GM23338 (cell line): ENCODE data around the gene NEK7. TPM values are rescaled to one million over a fixed set of nuclear protein-coding genes. Genes with fewer than 3 reads are reported as not detected.

Experiments used
- ATAC-seq: fragments of 200-7000 bp; cut with Tn5 transposase; 3 replicates; pipeline ENCODE4 v1.9.1; 2020
- DNase-seq: peaks from one replicate; pipeline ENCODE4 v3.0.0-alpha.2; 2015; ENCODE audit warnings: low spot score
- H2AFZ ChIP-seq: fragments of 200-600 bp; sonication (generic); 2 replicates; pipeline ENCODE4 v1.8.0; 2016; ENCODE audit warnings: antibody characterized with exemption, mild to moderate bottlenecking, moderate library complexity
- H3F3A ChIP-seq: fragments of 200-600 bp; sonication (generic); replicated peaks from 2 replicates; pipeline ENCODE4 v1.8.0; 2017; ENCODE audit warnings: antibody characterized with exemption, mixed run types, low read depth
- H3K27ac ChIP-seq: fragments of 200-600 bp; sonication (generic); 2 replicates; pipeline ENCODE4 v1.6.1; 2016; ENCODE audit warnings: low read depth
- H3K27me3 ChIP-seq: fragments of 200-600 bp; sonication (generic); 2 replicates; pipeline ENCODE4 v1.8.0; 2016; ENCODE audit warnings: mild to moderate bottlenecking, mixed run types, moderate library complexity; ENCODE audit not compliant: insufficient read depth
- H3K36me3 ChIP-seq: fragments of 200-600 bp; sonication (generic); 2 replicates; pipeline ENCODE4 v1.8.0; 2016; ENCODE audit warnings: mild to moderate bottlenecking; ENCODE audit not compliant: insufficient read depth
- H3K4me1 ChIP-seq: fragments of 200-600 bp; sonication (generic); 2 replicates; pipeline ENCODE4 v1.8.0; 2016; ENCODE audit warnings: mild to moderate bottlenecking, moderate library complexity; ENCODE audit not compliant: insufficient read depth
- H3K4me2 ChIP-seq: fragments of 200-600 bp; sonication (generic); 2 replicates; pipeline ENCODE4 v1.7.1; 2017; ENCODE audit warnings: mixed run types
- H3K4me3 ChIP-seq: fragments of 200-600 bp; sonication (generic); 2 replicates; pipeline ENCODE4 v1.6.1; 2016; ENCODE audit warnings: mixed run types
- H3K79me2 ChIP-seq: fragments of 200-600 bp; sonication (generic); replicated peaks from 2 replicates; pipeline ENCODE4 v1.8.0; 2017; ENCODE audit warnings: mild to moderate bottlenecking; ENCODE audit not compliant: insufficient read depth
- H3K9me2 ChIP-seq: fragments of 200-600 bp; sonication (generic); 2 replicates; pipeline ENCODE4 v1.8.0; 2017; ENCODE audit not compliant: insufficient read depth
- H4K20me1 ChIP-seq: fragments of 200-600 bp; sonication (generic); replicated peaks from 2 replicates; pipeline ENCODE4 v1.8.0; 2017; ENCODE audit warnings: mild to moderate bottlenecking; ENCODE audit not compliant: insufficient read depth
- H3K27ac Mint-ChIP-seq: 2 replicates; pipeline ENCODE4 v1.8.0; 2020; ENCODE audit warnings: inconsistent platforms, mild to moderate bottlenecking, moderate library complexity, mixed read lengths
- H3K27me3 Mint-ChIP-seq: 3 replicates; pipeline ENCODE4 v1.8.0; 2022; ENCODE audit warnings: low read depth, mild to moderate bottlenecking, moderate library complexity, mixed read lengths, inconsistent platforms; ENCODE audit not compliant: insufficient read depth, poor library complexity
- H3K36me3 Mint-ChIP-seq: 3 replicates; pipeline ENCODE4 v1.8.0; 2021; ENCODE audit warnings: low read depth, mild to moderate bottlenecking, inconsistent platforms, moderate library complexity, mixed read lengths
- H3K4me1 Mint-ChIP-seq: 3 replicates; pipeline ENCODE4 v1.8.0; 2020; ENCODE audit warnings: mild to moderate bottlenecking, inconsistent platforms, mixed read lengths
- H3K4me3 Mint-ChIP-seq: 3 replicates; pipeline ENCODE4 v1.8.0; 2021; ENCODE audit warnings: moderate library complexity, mild to moderate bottlenecking, inconsistent platforms, mixed read lengths
- H3K9me3 Mint-ChIP-seq: 3 replicates; pipeline ENCODE4 v1.8.0; 2020; ENCODE audit warnings: moderate library complexity, mild to moderate bottlenecking, inconsistent platforms, mixed read lengths
- CREB1 ChIP-seq: fragments of 250-450 bp; sonication (Bioruptor Pico); IDR thresholded peaks from 2 replicates; pipeline ENCODE4 v1.5.0; 2020; ENCODE audit warnings: low read depth, mild to moderate bottlenecking, moderate library complexity
- EZH2 ChIP-seq: fragments of 200-600 bp; sonication (generic); IDR thresholded peaks from one replicate; pipeline ENCODE4 v1.8.0; 2017; ENCODE audit warnings: antibody characterized with exemption, mild to moderate bottlenecking, low read depth; ENCODE audit not compliant: unreplicated experiment
- EZH2phosphoT487 ChIP-seq: fragments of 200-600 bp; sonication (generic); IDR thresholded peaks from one replicate; pipeline ENCODE4 v1.8.1; 2018; ENCODE audit warnings: antibody characterized with exemption; ENCODE audit not compliant: unreplicated experiment
- JUNB ChIP-seq: IDR thresholded peaks from one replicate; pipeline ENCODE4 v1.6.1; 2016; ENCODE audit warnings: antibody characterized with exemption; ENCODE audit not compliant: unreplicated experiment
- NANOG ChIP-seq: IDR thresholded peaks from 2 replicates; pipeline ENCODE4 v1.6.1; 2016; ENCODE audit warnings: antibody characterized with exemption, borderline replicate concordance
- STAT1 ChIP-seq: IDR thresholded peaks from one replicate; pipeline ENCODE4 v1.6.1; 2016; ENCODE audit warnings: antibody characterized with exemption; ENCODE audit not compliant: unreplicated experiment
- ZNF114 ChIP-seq: fragments of 250-450 bp; sonication (Bioruptor Pico); IDR thresholded peaks from 2 replicates; pipeline ENCODE4 v1.5.0; 2020; ENCODE audit warnings: mild to moderate bottlenecking, moderate library complexity
- ZNF331 ChIP-seq: fragments of 250-450 bp; sonication (Bioruptor Pico); IDR thresholded peaks from 2 replicates; pipeline ENCODE4 v1.5.0; 2020; ENCODE audit warnings: low read depth, mild to moderate bottlenecking, moderate library complexity
- polyA plus RNA-seq: library from polyadenylated mRNA; unstranded; fragments of >200 nt; fragmentation: Nextera tagmentation; extraction: Ambion mirVana; gene quantifications from 2 replicates; pipeline ENCODE4 v1.2.1, GENCODE V29; 2016
- total RNA-seq: library from RNA; depleted of rRNA; stranded (reverse); fragments of >200 nt; shearing (Covaris generic); gene quantifications from 2 replicates; pipeline ENCODE4 v1.2.3, GENCODE V29; 2014
- TF ChIP-seq, protein P1 (sequence below): fragments of 250-450 bp; sonication (Bioruptor Pico); IDR thresholded peaks from 2 replicates; pipeline ENCODE4 v1.5.0; 2020; ENCODE audit warnings: mild to moderate bottlenecking, moderate library complexity
- TF ChIP-seq, protein P2 (sequence below), 2 experiments: fragments of 200-600 bp in 1 of 2; sonication (generic) in 1 of 2; conservative IDR thresholded peaks; 2 replicates each; pipeline versions ENCODE4 v1.5.1 to v1.6.1; 2016 to 2017; ENCODE audit warnings: antibody characterized with exemption in 2 of 2, low read depth in 2 of 2, mild to moderate bottlenecking in 2 of 2, moderate library complexity in 1 of 2
- TF ChIP-seq, protein P3 (sequence below): IDR thresholded peaks from one replicate; pipeline ENCODE4 v1.6.1; 2018; ENCODE audit warnings: antibody characterized with exemption; ENCODE audit not compliant: unreplicated experiment
- TF ChIP-seq, protein P4 (sequence below): IDR thresholded peaks from 2 replicates; pipeline ENCODE4 v1.6.1; 2016; ENCODE audit warnings: antibody characterized with exemption

The NEK7 gene
- total and polyA plus RNA-seq, 2 experiments from 2014 or later = 4.8 to 15.3 TPM

DNA sequence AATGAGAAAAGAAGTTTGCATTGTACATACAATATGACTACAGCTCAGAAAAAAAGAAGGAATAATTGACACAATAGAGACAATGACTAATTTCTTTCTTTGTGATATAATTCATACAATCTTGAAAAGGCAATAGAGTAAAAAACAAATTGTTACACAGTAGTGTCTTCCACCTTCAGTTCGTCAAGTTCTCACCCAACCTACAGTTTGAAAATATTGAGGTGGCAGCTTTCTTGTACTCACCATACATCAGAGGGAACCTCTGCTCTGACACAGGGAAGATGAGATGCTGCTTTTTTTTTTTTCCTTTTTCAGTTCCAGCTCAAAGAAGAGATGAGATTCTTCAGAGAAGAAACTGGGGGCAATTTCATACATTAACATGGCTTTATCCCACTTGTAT lies 210.5 kb downstream of the NEK7 start:
- H3K27ac ChIP-seq = no peak overlapping the region
- ATAC-seq (no peak), DNase-seq (no peak)
- no peaks in the 10 kb centered on the region for H3K4me1 ChIP-seq
- TF ChIP-seq ZNF114 = no peak
- TF ChIP-seq CREB1 (CRISPR knock-in tag) = no peak
- TF ChIP-seq STAT1 = no peak
- no peak for TF ChIP-seq ZNF331 (CRISPR knock-in tag)
- no peak for TF ChIP-seq EZH2
- TF ChIP-seq, protein P1, sequence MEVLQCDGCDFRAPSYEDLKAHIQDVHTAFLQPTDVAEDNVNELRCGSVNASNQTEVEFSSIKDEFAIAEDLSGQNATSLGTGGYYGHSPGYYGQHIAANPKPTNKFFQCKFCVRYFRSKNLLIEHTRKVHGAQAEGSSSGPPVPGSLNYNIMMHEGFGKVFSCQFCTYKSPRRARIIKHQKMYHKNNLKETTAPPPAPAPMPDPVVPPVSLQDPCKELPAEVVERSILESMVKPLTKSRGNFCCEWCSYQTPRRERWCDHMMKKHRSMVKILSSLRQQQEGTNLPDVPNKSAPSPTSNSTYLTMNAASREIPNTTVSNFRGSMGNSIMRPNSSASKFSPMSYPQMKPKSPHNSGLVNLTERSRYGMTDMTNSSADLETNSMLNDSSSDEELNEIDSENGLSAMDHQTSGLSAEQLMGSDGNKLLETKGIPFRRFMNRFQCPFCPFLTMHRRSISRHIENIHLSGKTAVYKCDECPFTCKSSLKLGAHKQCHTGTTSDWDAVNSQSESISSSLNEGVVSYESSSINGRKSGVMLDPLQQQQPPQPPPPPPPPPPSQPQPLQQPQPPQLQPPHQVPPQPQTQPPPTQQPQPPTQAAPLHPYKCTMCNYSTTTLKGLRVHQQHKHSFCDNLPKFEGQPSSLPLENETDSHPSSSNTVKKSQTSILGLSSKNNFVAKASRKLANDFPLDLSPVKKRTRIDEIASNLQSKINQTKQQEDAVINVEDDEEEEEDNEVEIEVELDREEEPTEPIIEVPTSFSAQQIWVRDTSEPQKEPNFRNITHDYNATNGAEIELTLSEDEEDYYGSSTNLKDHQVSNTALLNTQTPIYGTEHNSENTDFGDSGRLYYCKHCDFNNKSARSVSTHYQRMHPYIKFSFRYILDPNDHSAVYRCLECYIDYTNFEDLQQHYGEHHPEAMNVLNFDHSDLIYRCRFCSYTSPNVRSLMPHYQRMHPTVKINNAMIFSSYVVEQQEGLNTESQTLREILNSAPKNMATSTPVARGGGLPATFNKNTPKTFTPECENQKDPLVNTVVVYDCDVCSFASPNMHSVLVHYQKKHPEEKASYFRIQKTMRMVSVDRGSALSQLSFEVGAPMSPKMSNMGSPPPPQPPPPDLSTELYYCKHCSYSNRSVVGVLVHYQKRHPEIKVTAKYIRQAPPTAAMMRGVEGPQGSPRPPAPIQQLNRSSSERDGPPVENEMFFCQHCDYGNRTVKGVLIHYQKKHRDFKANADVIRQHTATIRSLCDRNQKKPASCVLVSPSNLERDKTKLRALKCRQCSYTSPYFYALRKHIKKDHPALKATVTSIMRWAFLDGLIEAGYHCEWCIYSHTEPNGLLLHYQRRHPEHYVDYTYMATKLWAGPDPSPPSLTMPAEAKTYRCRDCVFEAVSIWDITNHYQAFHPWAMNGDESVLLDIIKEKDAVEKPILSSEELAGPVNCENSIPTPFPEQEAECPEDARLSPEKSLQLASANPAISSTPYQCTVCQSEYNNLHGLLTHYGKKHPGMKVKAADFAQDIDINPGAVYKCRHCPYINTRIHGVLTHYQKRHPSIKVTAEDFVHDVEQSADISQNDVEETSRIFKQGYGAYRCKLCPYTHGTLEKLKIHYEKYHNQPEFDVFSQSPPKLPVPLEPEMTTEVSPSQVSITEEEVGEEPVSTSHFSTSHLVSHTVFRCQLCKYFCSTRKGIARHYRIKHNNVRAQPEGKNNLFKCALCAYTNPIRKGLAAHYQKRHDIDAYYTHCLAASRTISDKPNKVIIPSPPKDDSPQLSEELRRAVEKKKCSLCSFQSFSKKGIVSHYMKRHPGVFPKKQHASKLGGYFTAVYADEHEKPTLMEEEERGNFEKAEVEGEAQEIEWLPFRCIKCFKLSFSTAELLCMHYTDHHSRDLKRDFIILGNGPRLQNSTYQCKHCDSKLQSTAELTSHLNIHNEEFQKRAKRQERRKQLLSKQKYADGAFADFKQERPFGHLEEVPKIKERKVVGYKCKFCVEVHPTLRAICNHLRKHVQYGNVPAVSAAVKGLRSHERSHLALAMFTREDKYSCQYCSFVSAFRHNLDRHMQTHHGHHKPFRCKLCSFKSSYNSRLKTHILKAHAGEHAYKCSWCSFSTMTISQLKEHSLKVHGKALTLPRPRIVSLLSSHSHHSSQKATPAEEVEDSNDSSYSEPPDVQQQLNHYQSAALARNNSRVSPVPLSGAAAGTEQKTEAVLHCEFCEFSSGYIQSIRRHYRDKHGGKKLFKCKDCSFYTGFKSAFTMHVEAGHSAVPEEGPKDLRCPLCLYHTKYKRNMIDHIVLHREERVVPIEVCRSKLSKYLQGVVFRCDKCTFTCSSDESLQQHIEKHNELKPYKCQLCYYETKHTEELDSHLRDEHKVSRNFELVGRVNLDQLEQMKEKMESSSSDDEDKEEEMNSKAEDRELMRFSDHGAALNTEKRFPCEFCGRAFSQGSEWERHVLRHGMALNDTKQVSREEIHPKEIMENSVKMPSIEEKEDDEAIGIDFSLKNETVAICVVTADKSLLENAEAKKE (CRISPR knock-in tag) = no peak
- TF ChIP-seq, protein P2, sequence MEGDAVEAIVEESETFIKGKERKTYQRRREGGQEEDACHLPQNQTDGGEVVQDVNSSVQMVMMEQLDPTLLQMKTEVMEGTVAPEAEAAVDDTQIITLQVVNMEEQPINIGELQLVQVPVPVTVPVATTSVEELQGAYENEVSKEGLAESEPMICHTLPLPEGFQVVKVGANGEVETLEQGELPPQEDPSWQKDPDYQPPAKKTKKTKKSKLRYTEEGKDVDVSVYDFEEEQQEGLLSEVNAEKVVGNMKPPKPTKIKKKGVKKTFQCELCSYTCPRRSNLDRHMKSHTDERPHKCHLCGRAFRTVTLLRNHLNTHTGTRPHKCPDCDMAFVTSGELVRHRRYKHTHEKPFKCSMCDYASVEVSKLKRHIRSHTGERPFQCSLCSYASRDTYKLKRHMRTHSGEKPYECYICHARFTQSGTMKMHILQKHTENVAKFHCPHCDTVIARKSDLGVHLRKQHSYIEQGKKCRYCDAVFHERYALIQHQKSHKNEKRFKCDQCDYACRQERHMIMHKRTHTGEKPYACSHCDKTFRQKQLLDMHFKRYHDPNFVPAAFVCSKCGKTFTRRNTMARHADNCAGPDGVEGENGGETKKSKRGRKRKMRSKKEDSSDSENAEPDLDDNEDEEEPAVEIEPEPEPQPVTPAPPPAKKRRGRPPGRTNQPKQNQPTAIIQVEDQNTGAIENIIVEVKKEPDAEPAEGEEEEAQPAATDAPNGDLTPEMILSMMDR (conservative IDR thresholded peaks at IDR 0.05; ENCODE audit: low read depth in 2 of 2) = no peak
- TF ChIP-seq, protein P3, sequence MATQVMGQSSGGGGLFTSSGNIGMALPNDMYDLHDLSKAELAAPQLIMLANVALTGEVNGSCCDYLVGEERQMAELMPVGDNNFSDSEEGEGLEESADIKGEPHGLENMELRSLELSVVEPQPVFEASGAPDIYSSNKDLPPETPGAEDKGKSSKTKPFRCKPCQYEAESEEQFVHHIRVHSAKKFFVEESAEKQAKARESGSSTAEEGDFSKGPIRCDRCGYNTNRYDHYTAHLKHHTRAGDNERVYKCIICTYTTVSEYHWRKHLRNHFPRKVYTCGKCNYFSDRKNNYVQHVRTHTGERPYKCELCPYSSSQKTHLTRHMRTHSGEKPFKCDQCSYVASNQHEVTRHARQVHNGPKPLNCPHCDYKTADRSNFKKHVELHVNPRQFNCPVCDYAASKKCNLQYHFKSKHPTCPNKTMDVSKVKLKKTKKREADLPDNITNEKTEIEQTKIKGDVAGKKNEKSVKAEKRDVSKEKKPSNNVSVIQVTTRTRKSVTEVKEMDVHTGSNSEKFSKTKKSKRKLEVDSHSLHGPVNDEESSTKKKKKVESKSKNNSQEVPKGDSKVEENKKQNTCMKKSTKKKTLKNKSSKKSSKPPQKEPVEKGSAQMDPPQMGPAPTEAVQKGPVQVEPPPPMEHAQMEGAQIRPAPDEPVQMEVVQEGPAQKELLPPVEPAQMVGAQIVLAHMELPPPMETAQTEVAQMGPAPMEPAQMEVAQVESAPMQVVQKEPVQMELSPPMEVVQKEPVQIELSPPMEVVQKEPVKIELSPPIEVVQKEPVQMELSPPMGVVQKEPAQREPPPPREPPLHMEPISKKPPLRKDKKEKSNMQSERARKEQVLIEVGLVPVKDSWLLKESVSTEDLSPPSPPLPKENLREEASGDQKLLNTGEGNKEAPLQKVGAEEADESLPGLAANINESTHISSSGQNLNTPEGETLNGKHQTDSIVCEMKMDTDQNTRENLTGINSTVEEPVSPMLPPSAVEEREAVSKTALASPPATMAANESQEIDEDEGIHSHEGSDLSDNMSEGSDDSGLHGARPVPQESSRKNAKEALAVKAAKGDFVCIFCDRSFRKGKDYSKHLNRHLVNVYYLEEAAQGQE = no peak
- no peak for TF ChIP-seq NANOG
- TF ChIP-seq EZH2phosphoT487 = no peak
- TF ChIP-seq JUNB = no peak
- TF ChIP-seq, protein P4, sequence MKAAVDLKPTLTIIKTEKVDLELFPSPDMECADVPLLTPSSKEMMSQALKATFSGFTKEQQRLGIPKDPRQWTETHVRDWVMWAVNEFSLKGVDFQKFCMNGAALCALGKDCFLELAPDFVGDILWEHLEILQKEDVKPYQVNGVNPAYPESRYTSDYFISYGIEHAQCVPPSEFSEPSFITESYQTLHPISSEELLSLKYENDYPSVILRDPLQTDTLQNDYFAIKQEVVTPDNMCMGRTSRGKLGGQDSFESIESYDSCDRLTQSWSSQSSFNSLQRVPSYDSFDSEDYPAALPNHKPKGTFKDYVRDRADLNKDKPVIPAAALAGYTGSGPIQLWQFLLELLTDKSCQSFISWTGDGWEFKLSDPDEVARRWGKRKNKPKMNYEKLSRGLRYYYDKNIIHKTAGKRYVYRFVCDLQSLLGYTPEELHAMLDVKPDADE = no peak
- no peaks in the 10 kb centered on the region for H3K79me2 ChIP-seq
- no peak overlapping the region for H3K4me2 ChIP-seq
- H3K27me3 Mint-ChIP-seq = no peaks in the 10 kb centered on the region
- peaks cover 9% of the 10 kb centered on the region; the same call in 2 of the 3 replicates for H3K36me3 Mint-ChIP-seq
- 0 out of 2 replicates have a peak, but pooled peaks cover 4% of the 10 kb centered on the region for H3K9me2 ChIP-seq
- H2AFZ ChIP-seq = no peak overlapping the region
- H3K27ac Mint-ChIP-seq = no peak overlapping the region
- H3K9me3 Mint-ChIP-seq = peaks cover 11% of the 10 kb centered on the region; the same call in 2 of the 3 replicates
- H3K4me3 ChIP-seq = no peak overlapping the region
- no peaks in the 10 kb centered on the region for H3K36me3 ChIP-seq
- H3K27me3 ChIP-seq = no peaks in the 10 kb centered on the region
- H3K4me3 Mint-ChIP-seq = no peak overlapping the region
- H4K20me1 ChIP-seq = no peaks in the 10 kb centered on the region
- H3F3A ChIP-seq = no peaks in the 10 kb centered on the region
- H3K4me1 Mint-ChIP-seq = peaks cover 2% of the 10 kb centered on the region; the same call in 2 of the 3 replicates
